Endothelial cell of umbilical vein (primary cell): ENCODE measurements around the gene CTXND1. TPM values are rescaled to one million over a fixed set of nuclear protein-coding genes. Genes with fewer than 3 reads are reported as not detected.

Source experiments
- BruUV-seq: library from RNA; stranded (reverse); fragments of 400-500 nt; replicated peaks from 2 replicates; lab custom pipeline; 2021; lab: Mats Ljungman, UMichigan
- CTCF ChIA-PET: fragments of 300-600, 350-600 bp; sonication (Branson Sonifier 250); formaldehyde crosslinking; loops from one replicate; lab custom pipeline; 2021; ENCODE audit warnings: antibody characterized with exemption, inconsistent platforms; lab: Charles Lee
- POLR2A ChIA-PET: fragments of 300-600, 350-600 bp; sonication (Branson Sonifier 250); formaldehyde crosslinking; loops from one replicate; lab custom pipeline; 2021; ENCODE audit warnings: antibody characterized with exemption, inconsistent platforms; lab: Charles Lee
- DNase-seq: peaks from one replicate; pipeline ENCODE4 v3.0.0-alpha.2; 2011; ENCODE audit warnings: low read depth, low spot score
- FAIRE-seq: peaks from 2 replicates; lab custom pipeline; 2011; peaks lifted over from hg19 to GRCh38; lab: Jason Lieb, UNC
- H2AFZ ChIP-seq: 2 replicates; pipeline ENCODE4 v1.6.0; 2012; ENCODE audit warnings: low read depth, low read length, control low read depth, inconsistent platforms
- H3K27ac ChIP-seq: 2 replicates; pipeline ENCODE4 v1.5.1; 2011; ENCODE audit warnings: low read depth, mild to moderate bottlenecking, control low read depth, low read length, moderate library complexity; ENCODE audit not compliant: insufficient read depth
- H3K27me3 ChIP-seq, 2 experiments: 2 replicates each; pipeline versions ENCODE4 v1.6.0 to v1.6.1; 2011; ENCODE audit warnings: low read length in 2 of 2, mixed read lengths in 1 of 2; ENCODE audit not compliant: control insufficient read depth in 2 of 2, insufficient read depth in 2 of 2
- H3K36me3 ChIP-seq, 2 experiments: 2 replicates in 1 of 2; 3 replicates in 1 of 2; pipeline ENCODE4 v1.5.1; 2011; ENCODE audit warnings: low read length in 2 of 2, mild to moderate bottlenecking in 1 of 2, moderate library complexity in 1 of 2; ENCODE audit not compliant: control insufficient read depth in 2 of 2, insufficient read depth in 2 of 2; ENCODE audit errors: extremely low read depth in 1 of 2
- H3K4me1 ChIP-seq: 3 replicates; pipeline ENCODE4 v1.5.1; 2011; ENCODE audit warnings: mild to moderate bottlenecking, low read length; ENCODE audit not compliant: control insufficient read depth, insufficient read depth; ENCODE audit errors: extremely low read depth
- H3K4me2 ChIP-seq: 2 replicates; pipeline ENCODE4 v1.6.1; 2011; ENCODE audit warnings: low read length, control low read depth, mixed read lengths; ENCODE audit not compliant: insufficient read depth
- H3K4me3 ChIP-seq, 3 experiments: fragments of 200-600 bp in 1 of 3; sonication (generic), shearing (Covaris generic) in 1 of 3; replicated peaks in 1 of 3; 2 replicates each; pipeline ENCODE4 v1.5.1; 2011 to 2016; ENCODE audit warnings: control low read depth in 3 of 3, low read length in 3 of 3, mild to moderate bottlenecking in 2 of 3, inconsistent platforms in 1 of 3, low read depth in 1 of 3, moderate library complexity in 1 of 3; ENCODE audit not compliant: insufficient read depth in 1 of 3
- H3K79me2 ChIP-seq: 2 replicates; pipeline ENCODE4 v1.6.0; 2012; ENCODE audit warnings: low read length, inconsistent platforms; ENCODE audit not compliant: control insufficient read depth, insufficient read depth
- H3K9ac ChIP-seq: replicated peaks from 2 replicates; pipeline ENCODE3; 2011; ENCODE audit warnings: low read length, control low read depth; ENCODE audit not compliant: insufficient read depth; ENCODE audit errors: extremely low read depth
- H3K9me1 ChIP-seq: replicated peaks from 3 replicates; pipeline ENCODE4 v1.6.0; 2011; ENCODE audit warnings: mild to moderate bottlenecking, low read length; ENCODE audit not compliant: control insufficient read depth, insufficient read depth; ENCODE audit errors: extremely low read depth
- H3K9me3 ChIP-seq: replicated peaks from 2 replicates; pipeline ENCODE4 v1.5.1; 2012; ENCODE audit warnings: low read length, inconsistent platforms; ENCODE audit not compliant: control insufficient read depth, insufficient read depth
- H4K20me1 ChIP-seq: replicated peaks from 2 replicates; pipeline ENCODE3; 2011; ENCODE audit warnings: mild to moderate bottlenecking, low read length; ENCODE audit not compliant: control insufficient read depth, insufficient read depth; ENCODE audit errors: extremely low read depth
- CTCF ChIP-seq, 2 donors: IDR thresholded peaks; 1 replicate in 1 of 2; 2 replicates in 1 of 2; pipeline ENCODE4 v1.5.1; 2011; ENCODE audit warnings: low read length in 2 of 2, mild to moderate bottlenecking in 2 of 2, moderate library complexity in 2 of 2, control low read depth in 1 of 2, inconsistent platforms in 1 of 2, low read depth in 1 of 2; ENCODE audit not compliant: insufficient read depth in 1 of 2; ENCODE audit errors: extremely low read depth in 1 of 2
- EZH2 ChIP-seq: IDR thresholded peaks from 2 replicates; pipeline ENCODE4 v1.6.1; 2012; ENCODE audit warnings: borderline replicate concordance, low read depth, mild to moderate bottlenecking, moderate library complexity, low read length, inconsistent platforms; ENCODE audit not compliant: severe bottlenecking
- FOS ChIP-seq: IDR thresholded peaks from 2 replicates; pipeline ENCODE4 v1.6.1; 2011; ENCODE audit warnings: mild to moderate bottlenecking, low read length, moderate library complexity, borderline replicate concordance; ENCODE audit not compliant: insufficient read depth
- GATA2 ChIP-seq: IDR thresholded peaks from 2 replicates; pipeline ENCODE4 v1.7.0; 2011; ENCODE audit warnings: low read depth, mild to moderate bottlenecking, moderate library complexity, mixed read lengths, low read length; ENCODE audit not compliant: insufficient read length, insufficient read depth
- JUN ChIP-seq: IDR thresholded peaks from 2 replicates; pipeline ENCODE4 v1.6.1; 2011; ENCODE audit warnings: borderline replicate concordance, low read depth; ENCODE audit not compliant: insufficient read length, insufficient read depth
- MYC ChIP-seq: IDR thresholded peaks from one replicate; pipeline ENCODE4 v1.6.1; 2011; ENCODE audit warnings: mild to moderate bottlenecking, low read depth, low read length
- POLR2A ChIP-seq: IDR thresholded peaks from 2 replicates; pipeline ENCODE4 v1.6.1; 2012; ENCODE audit warnings: low read depth, mild to moderate bottlenecking, control low read depth, low read length
- POLR2AphosphoS5 ChIP-seq: IDR thresholded peaks from 2 replicates; pipeline ENCODE4 v1.6.1; 2012; ENCODE audit warnings: low read depth, mild to moderate bottlenecking, control low read depth, low read length, moderate library complexity; ENCODE audit not compliant: insufficient read depth
- dilution Hi-C: fragments of 300-500 bp; cut with MboI; formaldehyde crosslinking; loops from one replicate; pipeline ENCODE4 v1.15.0; 2019; ENCODE audit warnings: low sequenced_read_pairs; ENCODE audit not compliant: extremely low pct_ligation_motif_present
- intact Hi-C: fragments of 100-400 bp; cut with micrococcal nuclease; formaldehyde crosslinking; loops from one replicate; pipeline ENCODE4 v1.10.0; 2022
- polyA plus RNA-seq, 4 experiments: library from polyadenylated mRNA; depleted of rRNA in 3 of 4; stranded (reverse) in 3 of 4; unstranded in 1 of 4; fragments of >200 nt; gene quantifications; 2 replicates each; pipeline versions ENCODE4 v1.2.1 to v1.2.3, GENCODE V29; 2011 to 2012; ENCODE audit warnings: missing spikeins in 1 of 4
- total RNA-seq: library from RNA; stranded (reverse); gene quantifications from 2 replicates; pipeline ENCODE4 v1.2.3, GENCODE V29; 2021
- TF ChIP-seq, protein P1 (sequence below): IDR thresholded peaks from 2 replicates; pipeline ENCODE4 v1.6.1; 2011; ENCODE audit not compliant: insufficient read depth, insufficient read length

CTXND1 gene
- total and polyA plus RNA-seq, 2 donors (not counting 3 experiments of a cell fraction or from before 2014, with no cell fraction given), result not detected

DNA sequence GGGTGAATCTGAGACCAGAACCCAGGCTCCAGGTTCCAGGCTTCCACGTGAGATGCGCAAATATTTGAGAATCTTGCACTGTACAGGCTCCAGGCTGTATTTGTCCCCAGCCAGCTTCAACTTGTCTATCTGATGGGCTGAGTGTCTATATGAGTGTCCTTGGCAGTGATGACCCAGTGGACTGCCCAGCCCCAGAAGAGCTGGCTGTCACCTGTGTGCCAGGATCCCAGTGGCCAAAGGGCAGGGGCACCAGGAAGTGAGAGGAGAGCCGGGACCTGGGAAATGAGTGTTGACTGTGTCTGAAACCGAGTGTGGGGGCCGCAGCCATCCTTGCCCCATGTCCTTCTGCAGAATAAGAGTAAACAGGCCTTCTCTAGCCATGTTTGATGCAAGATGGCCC is 88.8 kb downstream of the CTXND1 start:
- Histone ChIP-seq H3K27me3 (no peaks in the 10 kb centered on the region), H3K4me2 (no peak overlapping the region), H3K27ac (no peak overlapping the region), H3K4me3 (no peak overlapping the region), H3K9ac (no peak overlapping the region), H3K4me1 (peaks cover 11% of the 10 kb centered on the region), H2AFZ (no peak overlapping the region), H4K20me1 (no peaks in the 10 kb centered on the region), H3K36me3 (peaks cover 0 to 2% of the 10 kb centered on the region in 2 experiments), H3K9me3 (no peaks in the 10 kb centered on the region), H3K79me2 (no peaks in the 10 kb centered on the region), H3K9me1 (no peaks in the 10 kb centered on the region)
- DNase-seq (no peak), FAIRE-seq (no peak)
- TF ChIP-seq MYC (no peak), POLR2A (no peak), FOS (no peak)
- TF ChIP-seq, protein P1, sequence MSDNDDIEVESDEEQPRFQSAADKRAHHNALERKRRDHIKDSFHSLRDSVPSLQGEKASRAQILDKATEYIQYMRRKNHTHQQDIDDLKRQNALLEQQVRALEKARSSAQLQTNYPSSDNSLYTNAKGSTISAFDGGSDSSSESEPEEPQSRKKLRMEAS, result no peak
- CTCF ChIA-PET, result interaction anchor here (4.2 kb wide), 1 partner anchor 10 kb away, joined by 31 read pairs; no protein-coding TSS in a partner anchor
- POLR2A ChIA-PET, result no interaction called here
- dilution Hi-C loops (no loop called here), intact Hi-C loops (no loop called here)
- no TSS peak for BruUV-seq

DNA sequence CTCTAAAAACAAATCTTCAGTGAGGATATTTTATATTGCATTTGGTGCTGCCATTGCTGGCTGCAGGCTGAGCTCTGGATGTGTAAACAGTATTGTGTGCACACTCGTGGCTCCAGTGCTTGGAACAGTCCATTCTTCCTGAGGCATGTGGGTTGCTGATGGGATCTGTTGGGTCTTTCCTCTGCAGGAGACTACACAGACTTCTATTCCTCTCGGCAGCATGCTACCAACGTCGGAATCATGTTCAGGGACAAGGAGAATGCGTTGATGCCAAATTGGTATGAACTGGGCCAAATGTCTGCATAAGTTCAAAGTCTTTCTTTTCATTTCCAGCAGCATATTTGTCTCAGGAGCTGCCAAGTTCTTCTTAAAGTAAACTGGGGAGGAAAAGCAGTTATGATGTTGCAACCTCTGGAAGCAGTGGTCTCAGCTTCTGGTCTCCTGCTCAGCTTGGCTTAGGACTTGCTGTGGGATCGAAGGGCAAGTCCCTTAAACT is 89.9 kb downstream of the CTXND1 start:
- Histone ChIP-seq H3K4me3 (no peak overlapping the region), H3K9me1 (no peaks in the 10 kb centered on the region), H3K9ac (no peak overlapping the region), H3K27me3 (no peaks in the 10 kb centered on the region), H3K79me2 (no peaks in the 10 kb centered on the region), H3K4me2 (no peak overlapping the region), H2AFZ (no peak overlapping the region), H3K27ac (no peak overlapping the region), H3K36me3 (peaks cover 0 to 2% of the 10 kb centered on the region in 2 experiments), H3K9me3 (no peaks in the 10 kb centered on the region), H4K20me1 (no peaks in the 10 kb centered on the region), H3K4me1 (peaks cover 11% of the 10 kb centered on the region)
- no TSS peak for BruUV-seq
- ChIA-PET POLR2A (no interaction called here), CTCF (interaction anchor here (4.2 kb wide), 1 partner anchor 11 kb away, joined by 31 read pairs; no protein-coding TSS in a partner anchor)
- TF ChIP-seq EZH2 (no peak), JUN (no peak), CTCF (IDR thresholded peaks at IDR 0.05; ENCODE audit: extremely low read depth in 1 of 2, insufficient read depth in 1 of 2, low read depth in 1 of 2, low read length in 2 of 2) (no peak), POLR2AphosphoS5 (no peak), FOS (no peak), GATA2 (no peak), MYC (no peak), POLR2A (no peak)
- TF ChIP-seq, protein P1, result no peak
- dilution Hi-C loops (no loop called here), intact Hi-C loops (no loop called here)
- DNase-seq (no peak), FAIRE-seq (no peak)
